ENCODE results near the gene PFN4.

GRCh38 chr2:24105816-24106215, 17.3 kb downstream of the PFN4 start:
- TF ChIP-seq CTCF (IDR thresholded peaks at IDR 0.05), result no peak
- TF ChIP-seq EP300 (IDR thresholded peaks at IDR 0.05; ENCODE audit: borderline replicate concordance in 1 of 2, low read depth in 1 of 2, low read length in 1 of 2), result no peak
- no peak for TF ChIP-seq USF1 (IDR thresholded peaks at IDR 0.05; ENCODE audit: borderline replicate concordance, low read depth)
- no peak for TF ChIP-seq NRF1 (IDR thresholded peaks at IDR 0.05; ENCODE audit: low read depth, low read length)
- TF ChIP-seq EZH2phosphoT487 (IDR thresholded peaks at IDR 0.05; ENCODE audit: borderline replicate concordance, low read depth), result no peak
- no peak for TF ChIP-seq TAF1 (IDR thresholded peaks at IDR 0.05; ENCODE audit: borderline replicate concordance, low read depth, low read length)
- TF ChIP-seq MAX (IDR thresholded peaks at IDR 0.05; ENCODE audit: low read depth), result no peak

Data from SK-N-SH (cell line).